ENCODE data around the gene MALAT1. TPM values are rescaled to one million over a fixed set of nuclear protein-coding genes. Genes with fewer than 3 reads are reported as not detected.
"Not testable (repeated sequence)": the region's sequence is repeated elsewhere in the genome, so short reads cannot be mapped to it uniquely, and the experiment has no call there.

MALAT1 gene
- polyA plus RNA-seq (2013, experiment 1 of 4): 2,593 TPM
- 2,616 TPM for polyA plus RNA-seq (2013, experiment 2 of 4)
- polyA plus RNA-seq (2013, experiment 3 of 4): 1,460 TPM
- 1,510 TPM for polyA plus RNA-seq (2013, experiment 4 of 4)

- peaks cover 37% of the 10 kb centered on the region for H3K36me3 ChIP-seq (ENCODE audit: control insufficient read depth, insufficient read depth, low read length)
- 0% methylated on average over 22 of the region's 24 CpGs for WGBS, 2 experiments
- no peaks in the 10 kb centered on the region for H3K9me3 ChIP-seq (ENCODE audit: control insufficient read depth, low read length)
- no peaks in the 10 kb centered on the region for H3K27me3 ChIP-seq (ENCODE audit: control insufficient read depth, insufficient read depth, low read length, poor library complexity, severe bottlenecking)
- H3K27ac ChIP-seq (ENCODE audit: insufficient read depth, low read depth, low read length, poor library complexity, severe bottlenecking): peak within 1 kb of the TSS; percentile 98
- H3K4me1 ChIP-seq (ENCODE audit: control insufficient read depth, insufficient read depth, low read length): peaks cover 5% of the 10 kb centered on the region
- H3K4me3 ChIP-seq (ENCODE audit: insufficient read depth, low read depth, low read length): peak within 1 kb of the TSS; percentile 88
Measured at GRCh38 chr11:65498977-65499712, at the start of gene MALAT1. Gene MALAT1 (plus strand): TSS chr11:65499045.

DNA sequence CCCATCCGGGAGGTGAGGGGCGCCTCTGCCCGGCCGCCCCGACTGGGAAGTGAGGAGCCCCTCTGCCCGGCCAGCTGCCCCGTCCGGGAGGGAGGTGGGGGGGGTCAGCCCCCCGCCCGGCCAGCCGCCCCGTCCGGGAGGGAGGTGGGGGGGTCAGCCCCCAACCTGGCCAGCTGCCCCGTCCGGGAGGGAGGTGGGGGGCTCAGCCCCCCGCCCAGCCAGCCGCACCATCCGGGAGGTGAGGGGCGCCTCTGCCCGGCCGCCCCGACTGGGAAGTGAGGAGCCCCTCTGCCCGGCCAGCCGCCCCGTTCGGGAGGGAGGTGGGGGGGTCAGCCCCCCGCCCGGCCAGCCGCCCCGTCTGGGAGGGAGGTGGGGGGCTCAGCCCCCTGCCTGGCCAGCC lies 47.5 kb upstream of the MALAT1 start:
- H3K4me3 ChIP-seq (ENCODE audit: insufficient read depth, low read depth, low read length); H3K27ac ChIP-seq (ENCODE audit: insufficient read depth, low read depth, low read length, poor library complexity, severe bottlenecking); H3K36me3 ChIP-seq (ENCODE audit: control insufficient read depth, insufficient read depth, low read length); H3K27me3 ChIP-seq (ENCODE audit: control insufficient read depth, insufficient read depth, low read length, poor library complexity, severe bottlenecking); H3K4me1 ChIP-seq (ENCODE audit: control insufficient read depth, insufficient read depth, low read length); H3K9me3 ChIP-seq (ENCODE audit: control insufficient read depth, low read length): not testable (repeated sequence)
- 97 to 98% methylated on average over 19 to 23 of the region's 30 CpGs for WGBS, 2 experiments

- not testable (repeated sequence) for H3K9me3 ChIP-seq (ENCODE audit: control insufficient read depth, low read length); H3K4me3 ChIP-seq (ENCODE audit: insufficient read depth, low read depth, low read length); H3K27ac ChIP-seq (ENCODE audit: insufficient read depth, low read depth, low read length, poor library complexity, severe bottlenecking); H3K36me3 ChIP-seq (ENCODE audit: control insufficient read depth, insufficient read depth, low read length); H3K4me1 ChIP-seq (ENCODE audit: control insufficient read depth, insufficient read depth, low read length)
- peaks cover 12% of the 10 kb centered on the region for H3K27me3 ChIP-seq (ENCODE audit: control insufficient read depth, insufficient read depth, low read length, poor library complexity, severe bottlenecking)
- WGBS, 2 experiments: 95 to 100% methylated on average over 1 of the region's 3 CpGs
Measured at GRCh38 chr11:65452259-65452658, 46.6 kb upstream of the MALAT1 start.

DNA sequence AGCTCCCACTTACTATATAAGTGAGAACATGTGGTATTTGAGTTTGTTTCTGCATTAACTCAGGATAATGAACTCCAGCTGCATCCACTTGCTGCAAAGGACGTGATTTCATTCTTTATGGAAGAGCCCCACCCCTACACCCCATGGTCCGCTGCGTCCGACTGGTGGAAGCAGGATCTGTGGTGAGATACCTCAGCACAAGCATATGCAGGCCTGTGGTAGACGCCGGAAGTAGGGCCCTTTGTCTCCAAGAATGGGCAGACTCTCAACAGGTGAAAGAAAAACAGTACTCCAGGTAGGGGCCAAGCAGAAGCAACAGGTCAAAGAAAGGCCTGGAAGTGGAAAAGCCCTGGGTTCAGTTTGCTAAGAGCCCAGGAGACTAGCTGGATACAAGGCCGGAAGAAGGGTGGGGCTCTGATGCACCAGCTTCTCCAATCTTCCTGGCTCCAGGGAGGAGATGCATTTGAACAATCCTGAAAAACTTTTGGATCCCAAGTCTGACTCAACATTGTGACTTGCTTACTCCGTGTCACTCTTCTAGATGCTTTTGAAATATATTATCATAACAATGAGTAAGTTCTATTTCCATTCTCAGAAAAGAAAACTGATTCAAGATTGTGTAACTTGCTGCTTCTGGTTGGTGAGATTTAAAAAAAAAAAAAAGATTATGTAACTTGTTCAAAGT lies 45.9 kb upstream of the MALAT1 start:
- peaks cover 12% of the 10 kb centered on the region for H3K27me3 ChIP-seq (ENCODE audit: control insufficient read depth, insufficient read depth, low read length, poor library complexity, severe bottlenecking)
- peaks cover 5% of the 10 kb centered on the region for H3K4me1 ChIP-seq (ENCODE audit: control insufficient read depth, insufficient read depth, low read length)
- H3K27ac ChIP-seq (ENCODE audit: insufficient read depth, low read depth, low read length, poor library complexity, severe bottlenecking): no peak overlapping the region
- H3K4me3 ChIP-seq (ENCODE audit: insufficient read depth, low read depth, low read length): no peak overlapping the region
- H3K36me3 ChIP-seq (ENCODE audit: control insufficient read depth, insufficient read depth, low read length): no peaks in the 10 kb centered on the region
- no peaks in the 10 kb centered on the region for H3K9me3 ChIP-seq (ENCODE audit: control insufficient read depth, low read length)
- WGBS, 2 experiments: 86 to 87% methylated on average over 8 of the region's 8 CpGs

GRCh38 chr11:65454311-65454695 lies 44.5 kb upstream of the MALAT1 start:
- H3K9me3 ChIP-seq (ENCODE audit: control insufficient read depth, low read length): no peaks in the 10 kb centered on the region
- no peaks in the 10 kb centered on the region for H3K4me1 ChIP-seq (ENCODE audit: control insufficient read depth, insufficient read depth, low read length)
- no peak overlapping the region for H3K4me3 ChIP-seq (ENCODE audit: insufficient read depth, low read depth, low read length)
- H3K27ac ChIP-seq (ENCODE audit: insufficient read depth, low read depth, low read length, poor library complexity, severe bottlenecking): no peak overlapping the region
- H3K36me3 ChIP-seq (ENCODE audit: control insufficient read depth, insufficient read depth, low read length): no peaks in the 10 kb centered on the region
- peaks cover 24% of the 10 kb centered on the region for H3K27me3 ChIP-seq (ENCODE audit: control insufficient read depth, insufficient read depth, low read length, poor library complexity, severe bottlenecking)
- WGBS, 2 experiments: 91 to 92% methylated on average over 10 of the region's 10 CpGs

- 61% methylated on average over 47 of the region's 47 CpGs for WGBS, 2 experiments
Measured at GRCh38 chr11:65454696-65455456, 44.0 kb upstream of the MALAT1 start.

DNA sequence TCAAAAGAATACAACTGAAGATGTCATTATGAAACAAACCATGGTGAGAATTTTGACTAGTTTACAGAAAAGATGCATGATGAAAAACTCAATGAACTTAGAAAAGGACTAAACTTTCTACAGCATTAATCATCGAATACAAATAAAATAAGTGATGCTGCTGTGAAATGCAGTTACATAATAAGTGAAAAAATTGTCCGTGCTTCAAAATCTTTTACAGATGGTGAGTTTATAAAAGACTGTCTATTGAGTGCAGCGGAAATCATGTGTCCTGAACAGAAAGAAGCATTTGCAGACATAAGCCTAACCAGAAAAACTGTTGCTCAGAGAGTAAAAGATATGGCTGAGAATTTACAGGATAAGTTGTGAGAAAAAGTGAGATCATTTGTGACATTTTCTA lies 42.4 kb upstream of the MALAT1 start:
- H3K27ac ChIP-seq (ENCODE audit: insufficient read depth, low read depth, low read length, poor library complexity, severe bottlenecking): no peak overlapping the region
- H3K4me3 ChIP-seq (ENCODE audit: insufficient read depth, low read depth, low read length): no peak overlapping the region
- H3K9me3 ChIP-seq (ENCODE audit: control insufficient read depth, low read length): no peaks in the 10 kb centered on the region
- H3K4me1 ChIP-seq (ENCODE audit: control insufficient read depth, insufficient read depth, low read length): no peaks in the 10 kb centered on the region
- H3K27me3 ChIP-seq (ENCODE audit: control insufficient read depth, insufficient read depth, low read length, poor library complexity, severe bottlenecking): peaks cover 40% of the 10 kb centered on the region
- WGBS, 2 experiments: 93 to 94% methylated on average over 3 of the region's 3 CpGs
- no peaks in the 10 kb centered on the region for H3K36me3 ChIP-seq (ENCODE audit: control insufficient read depth, insufficient read depth, low read length)

More at GRCh38 chr11:65454696-65455456, 44.0 kb upstream of the MALAT1 start:
- Histone ChIP-seq H3K4me3 (ENCODE audit: insufficient read depth, low read depth, low read length) (peak overlapping the region; percentile 12), H3K9me3 (ENCODE audit: control insufficient read depth, low read length) (no peaks in the 10 kb centered on the region), H3K36me3 (ENCODE audit: control insufficient read depth, insufficient read depth, low read length) (no peaks in the 10 kb centered on the region), H3K4me1 (ENCODE audit: control insufficient read depth, insufficient read depth, low read length) (no peaks in the 10 kb centered on the region), H3K27me3 (ENCODE audit: control insufficient read depth, insufficient read depth, low read length, poor library complexity, severe bottlenecking) (peaks cover 30% of the 10 kb centered on the region), H3K27ac (ENCODE audit: insufficient read depth, low read depth, low read length, poor library complexity, severe bottlenecking) (no peak overlapping the region)

GRCh38 chr11:65459552-65459951 lies 39.3 kb upstream of the MALAT1 start:
- no peak overlapping the region for H3K4me3 ChIP-seq (ENCODE audit: insufficient read depth, low read depth, low read length)
- H3K4me1 ChIP-seq (ENCODE audit: control insufficient read depth, insufficient read depth, low read length): no peaks in the 10 kb centered on the region
- H3K27me3 ChIP-seq (ENCODE audit: control insufficient read depth, insufficient read depth, low read length, poor library complexity, severe bottlenecking): peaks cover 40% of the 10 kb centered on the region
- 7% methylated on average over 7 of the region's 7 CpGs for WGBS, 2 experiments
- no peak overlapping the region for H3K27ac ChIP-seq (ENCODE audit: insufficient read depth, low read depth, low read length, poor library complexity, severe bottlenecking)
- no peaks in the 10 kb centered on the region for H3K9me3 ChIP-seq (ENCODE audit: control insufficient read depth, low read length)
- no peaks in the 10 kb centered on the region for H3K36me3 ChIP-seq (ENCODE audit: control insufficient read depth, insufficient read depth, low read length)

DNA sequence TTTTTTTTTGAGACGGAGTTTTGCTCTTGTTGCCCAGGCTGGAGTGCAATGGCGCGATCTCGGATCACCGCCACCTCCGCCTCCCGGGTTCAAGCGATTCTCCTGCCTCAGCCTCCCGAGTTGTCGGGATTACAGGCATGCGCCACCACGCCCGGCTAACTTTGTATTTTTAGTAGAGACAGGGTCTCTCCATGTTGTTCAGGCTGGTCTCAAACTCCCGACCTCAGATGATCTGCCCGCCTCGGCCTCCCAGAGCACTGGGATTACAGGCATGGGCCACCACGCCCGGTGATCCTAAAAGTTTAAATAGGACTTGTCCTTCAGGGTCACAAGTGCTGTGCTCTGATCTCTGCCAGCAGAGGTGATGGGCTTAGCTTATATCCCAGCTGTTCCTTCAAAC lies 33.4 kb upstream of the MALAT1 start:
- not testable (repeated sequence) for H3K9me3 ChIP-seq (ENCODE audit: control insufficient read depth, low read length); H3K4me3 ChIP-seq (ENCODE audit: insufficient read depth, low read depth, low read length); H3K27me3 ChIP-seq (ENCODE audit: control insufficient read depth, insufficient read depth, low read length, poor library complexity, severe bottlenecking); H3K27ac ChIP-seq (ENCODE audit: insufficient read depth, low read depth, low read length, poor library complexity, severe bottlenecking); H3K4me1 ChIP-seq (ENCODE audit: control insufficient read depth, insufficient read depth, low read length); H3K36me3 ChIP-seq (ENCODE audit: control insufficient read depth, insufficient read depth, low read length)
- 91% methylated on average over 18 of the region's 18 CpGs for WGBS, 2 experiments

DNA sequence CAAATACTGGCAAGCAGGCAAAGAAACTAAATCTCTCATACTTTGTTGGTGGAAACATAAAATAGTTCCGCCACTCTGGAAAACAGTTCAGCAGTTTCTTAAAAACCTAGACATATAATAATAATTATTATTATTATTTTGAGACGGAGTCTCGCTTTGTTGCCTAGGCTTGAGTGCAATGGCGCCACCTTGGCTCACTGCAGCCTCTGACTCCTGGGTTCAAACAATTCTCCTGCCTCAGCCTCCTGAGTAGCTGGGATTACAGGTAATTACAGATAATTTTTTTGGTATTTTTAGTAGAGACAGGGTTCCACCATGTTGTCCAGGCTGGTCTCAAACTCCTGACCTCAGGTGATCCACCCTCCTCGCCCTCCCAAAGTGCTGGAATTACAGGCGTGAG lies 31.5 kb upstream of the MALAT1 start:
- 90 to 91% methylated on average over 5 of the region's 6 CpGs for WGBS, 2 experiments
- H3K27ac ChIP-seq (ENCODE audit: insufficient read depth, low read depth, low read length, poor library complexity, severe bottlenecking); H3K9me3 ChIP-seq (ENCODE audit: control insufficient read depth, low read length); H3K36me3 ChIP-seq (ENCODE audit: control insufficient read depth, insufficient read depth, low read length); H3K4me3 ChIP-seq (ENCODE audit: insufficient read depth, low read depth, low read length); H3K27me3 ChIP-seq (ENCODE audit: control insufficient read depth, insufficient read depth, low read length, poor library complexity, severe bottlenecking); H3K4me1 ChIP-seq (ENCODE audit: control insufficient read depth, insufficient read depth, low read length): not testable (repeated sequence)

All from ectodermal cell (in vitro differentiated cells).